Endothelial cell (in vitro differentiated cells): ENCODE data around the gene GBX1. TPM values are rescaled to one million over a fixed set of nuclear protein-coding genes. Genes with fewer than 3 reads are reported as not detected.

Source experiments
- DNase-seq: peaks from one replicate; pipeline ENCODE4 v3.0.0; 2021; ENCODE audit warnings: low spot score
- H3K27ac Mint-ChIP-seq: one replicate; pipeline ENCODE4 v1.8.0; 2021; ENCODE audit warnings: mixed read lengths, inconsistent platforms; ENCODE audit not compliant: unreplicated experiment
- H3K27me3 Mint-ChIP-seq: one replicate; pipeline ENCODE4 v1.8.0; 2021; ENCODE audit warnings: mild to moderate bottlenecking, moderate library complexity, mixed read lengths, inconsistent platforms; ENCODE audit not compliant: unreplicated experiment
- H3K36me3 Mint-ChIP-seq: one replicate; pipeline ENCODE4 v1.8.0; 2021; ENCODE audit warnings: mild to moderate bottlenecking, low read depth, mixed read lengths, inconsistent platforms; ENCODE audit not compliant: unreplicated experiment
- H3K4me1 Mint-ChIP-seq: one replicate; pipeline ENCODE4 v1.8.0; 2021; ENCODE audit warnings: mild to moderate bottlenecking, mixed read lengths, inconsistent platforms; ENCODE audit not compliant: unreplicated experiment
- H3K4me3 Mint-ChIP-seq: one replicate; pipeline ENCODE4 v1.8.0; 2021; ENCODE audit warnings: mild to moderate bottlenecking, mixed read lengths, inconsistent platforms; ENCODE audit not compliant: unreplicated experiment
- H3K9me3 Mint-ChIP-seq: one replicate; pipeline ENCODE4 v1.8.0; 2021; ENCODE audit warnings: mixed read lengths, inconsistent platforms; ENCODE audit not compliant: unreplicated experiment
- total RNA-seq: library from RNA; stranded (reverse); fragmentation: NEBNext Ultra II Directional; extraction: Animal tissue kit (Norgen Biotek cat#: 25700); gene quantifications from one replicate; pipeline ENCODE4 v1.2.1, GENCODE V29; 2021; ENCODE audit not compliant: unreplicated experiment
- TF ChIP-seq, protein P1 (sequence below): fragments of 200-600 bp; sonication (generic); IDR thresholded peaks from one replicate; pipeline ENCODE4 v1.5.0; 2021; ENCODE audit warnings: antibody characterized with exemption; ENCODE audit not compliant: unreplicated experiment

GBX1 gene
- total RNA-seq, 1 donor from 2014 or later = 13.8 TPM

DNA sequence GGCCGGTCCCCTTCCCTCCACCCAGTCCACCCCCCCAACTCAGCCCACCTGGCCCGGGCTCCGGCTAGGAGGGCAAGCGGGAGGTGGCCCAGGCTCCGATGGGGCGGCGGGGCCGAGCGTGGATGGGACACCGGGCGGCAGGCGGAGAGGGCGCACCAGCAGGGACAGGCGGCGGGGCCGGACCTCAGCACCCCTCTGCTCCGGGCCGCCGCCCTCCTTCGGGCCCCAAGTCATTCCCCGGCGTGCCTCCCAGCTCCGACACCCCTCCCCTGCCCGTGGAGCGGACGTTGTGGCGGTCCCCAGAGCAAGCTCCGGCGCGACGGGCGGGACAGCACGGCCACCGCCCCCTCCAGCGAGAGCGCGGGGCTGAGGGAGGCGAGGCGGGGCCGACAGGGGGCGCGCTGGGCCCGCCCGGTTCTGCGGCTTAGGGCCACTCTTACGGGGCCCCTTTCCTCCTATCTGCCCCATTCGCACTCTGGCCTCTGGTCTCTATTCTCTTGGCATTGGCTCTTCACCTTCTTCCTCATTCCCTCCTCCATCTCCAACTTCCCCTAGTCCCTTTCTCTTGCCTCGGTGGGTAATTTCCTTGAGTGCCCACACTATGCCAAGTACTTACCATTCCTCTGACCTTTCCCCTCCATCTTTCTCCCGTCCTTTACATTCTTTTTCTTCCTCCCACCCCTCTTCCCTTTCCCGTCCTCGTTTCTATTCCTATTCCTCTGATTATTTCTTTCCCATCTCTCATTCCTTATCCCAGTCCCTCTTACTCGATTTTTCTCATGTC lies 701 bp upstream of the GBX1 start:
- DNase-seq = peak; percentile 75
- Mint-ChIP-seq H3K27ac (peak overlapping the region; percentile 4), H3K9me3 (no peaks in the 10 kb centered on the region), H3K4me3 (peak overlapping the region; percentile 85), H3K4me1 (peaks cover 10% of the 10 kb centered on the region), H3K27me3 (peaks cover 13% of the 10 kb centered on the region), H3K36me3 (peaks cover 9% of the 10 kb centered on the region)
- TF ChIP-seq, protein P1, sequence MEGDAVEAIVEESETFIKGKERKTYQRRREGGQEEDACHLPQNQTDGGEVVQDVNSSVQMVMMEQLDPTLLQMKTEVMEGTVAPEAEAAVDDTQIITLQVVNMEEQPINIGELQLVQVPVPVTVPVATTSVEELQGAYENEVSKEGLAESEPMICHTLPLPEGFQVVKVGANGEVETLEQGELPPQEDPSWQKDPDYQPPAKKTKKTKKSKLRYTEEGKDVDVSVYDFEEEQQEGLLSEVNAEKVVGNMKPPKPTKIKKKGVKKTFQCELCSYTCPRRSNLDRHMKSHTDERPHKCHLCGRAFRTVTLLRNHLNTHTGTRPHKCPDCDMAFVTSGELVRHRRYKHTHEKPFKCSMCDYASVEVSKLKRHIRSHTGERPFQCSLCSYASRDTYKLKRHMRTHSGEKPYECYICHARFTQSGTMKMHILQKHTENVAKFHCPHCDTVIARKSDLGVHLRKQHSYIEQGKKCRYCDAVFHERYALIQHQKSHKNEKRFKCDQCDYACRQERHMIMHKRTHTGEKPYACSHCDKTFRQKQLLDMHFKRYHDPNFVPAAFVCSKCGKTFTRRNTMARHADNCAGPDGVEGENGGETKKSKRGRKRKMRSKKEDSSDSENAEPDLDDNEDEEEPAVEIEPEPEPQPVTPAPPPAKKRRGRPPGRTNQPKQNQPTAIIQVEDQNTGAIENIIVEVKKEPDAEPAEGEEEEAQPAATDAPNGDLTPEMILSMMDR = peak; percentile 77

DNA sequence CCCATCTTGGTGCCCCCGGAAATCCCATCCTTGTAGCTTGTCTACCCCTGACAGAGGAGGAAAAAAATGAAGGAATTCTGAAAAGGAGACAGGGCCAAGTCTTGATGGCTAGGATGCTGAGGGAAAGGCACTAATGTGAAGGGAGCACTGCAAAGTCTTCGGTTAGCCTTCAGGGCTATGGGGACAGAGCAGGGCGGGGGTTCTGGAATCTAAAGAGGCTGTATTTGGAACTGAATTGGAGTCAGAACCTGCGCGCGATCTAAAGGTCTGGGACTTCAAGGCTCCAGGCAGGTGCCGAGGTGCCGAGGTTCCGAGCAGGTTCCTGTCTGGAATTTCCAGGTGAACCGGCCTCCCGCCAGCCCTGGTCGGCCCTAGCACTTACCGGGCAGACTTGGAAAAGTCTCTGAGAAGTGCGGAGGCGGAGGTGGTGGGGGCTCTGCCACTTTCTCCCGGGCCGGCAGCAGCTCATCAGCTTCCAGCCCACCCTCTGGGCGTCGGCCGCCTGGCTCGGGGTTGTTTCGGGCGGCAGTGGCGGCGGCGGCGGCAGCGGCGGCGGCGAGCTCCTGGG lies 781 bp downstream of the GBX1 start:
- peak overlapping the region; percentile 92 for H3K4me3 Mint-ChIP-seq
- H3K27ac Mint-ChIP-seq = no peak overlapping the region
- peaks cover 10% of the 10 kb centered on the region for H3K4me1 Mint-ChIP-seq
- TF ChIP-seq, protein P1 = no peak
- no peak for DNase-seq
- H3K36me3 Mint-ChIP-seq = peaks cover 4% of the 10 kb centered on the region
- peaks cover 11% of the 10 kb centered on the region for H3K27me3 Mint-ChIP-seq
- no peaks in the 10 kb centered on the region for H3K9me3 Mint-ChIP-seq

DNA sequence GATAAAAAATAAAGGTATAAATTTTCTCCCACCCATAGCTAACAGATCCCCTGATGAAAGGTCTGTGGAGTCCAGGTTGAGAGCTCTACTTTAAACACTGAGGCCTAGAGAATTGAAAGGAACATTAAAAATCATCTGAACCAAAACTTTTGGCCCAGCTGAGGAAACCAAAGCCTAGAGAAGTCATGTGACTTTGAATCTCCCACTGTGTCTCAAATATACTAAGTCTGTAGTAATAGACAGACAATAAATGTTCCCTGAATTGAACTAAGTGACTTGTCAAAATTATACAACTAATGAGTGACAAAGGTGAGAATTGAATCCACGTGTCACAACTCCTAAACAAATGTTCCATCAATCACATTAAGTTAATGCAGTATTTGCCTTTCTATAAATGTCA lies 5.7 kb downstream of the GBX1 start:
- peaks cover 22% of the 10 kb centered on the region for H3K4me1 Mint-ChIP-seq

DNA sequence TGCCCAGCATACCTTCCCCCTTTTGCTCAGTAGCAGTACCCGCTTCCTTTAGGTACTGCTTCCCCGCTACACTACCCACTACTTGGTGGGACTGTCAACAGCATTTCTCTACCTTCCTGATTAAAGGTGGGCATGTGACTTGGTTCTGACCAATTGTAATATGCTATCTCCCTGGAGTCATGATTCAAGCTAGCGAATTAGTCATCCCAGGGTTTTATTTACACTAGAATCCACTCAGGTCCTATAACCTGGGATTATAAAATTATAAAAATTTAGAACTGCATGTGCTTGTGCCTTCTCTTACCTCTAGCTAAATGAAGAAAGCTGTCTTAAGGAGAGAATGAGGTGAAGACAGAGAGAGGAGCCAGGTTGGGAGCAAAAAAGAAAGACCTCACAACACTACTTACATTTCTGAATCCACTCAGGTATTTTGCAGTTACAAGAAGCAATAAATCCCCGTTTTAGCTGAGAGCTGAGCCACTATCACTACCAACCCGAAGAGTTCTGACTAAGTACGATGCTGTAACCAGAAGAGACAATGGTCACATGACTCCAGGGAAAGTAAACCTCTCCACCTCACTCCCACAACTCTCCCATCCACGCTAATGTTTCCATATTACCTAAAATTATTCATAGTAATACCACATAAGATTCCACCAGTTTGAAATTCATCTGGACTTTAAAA lies 9.7 kb downstream of the GBX1 start:
- Mint-ChIP-seq H3K27ac (peak overlapping the region; percentile 98), H3K27me3 (no peaks in the 10 kb centered on the region), H3K4me3 (peak overlapping the region; percentile 33), H3K4me1 (peaks cover 41% of the 10 kb centered on the region), H3K36me3 (no peaks in the 10 kb centered on the region), H3K9me3 (no peaks in the 10 kb centered on the region)
- DNase-seq = peak; percentile 36
- TF ChIP-seq, protein P1 = no peak

More for the DNA sequence above, 5.7 kb downstream of the GBX1 start:
- DNase-seq = no peak
- H3K27ac Mint-ChIP-seq = no peak overlapping the region
- H3K36me3 Mint-ChIP-seq = peaks cover 4% of the 10 kb centered on the region
- no peak overlapping the region for H3K4me3 Mint-ChIP-seq
- no peaks in the 10 kb centered on the region for H3K27me3 Mint-ChIP-seq
- H3K9me3 Mint-ChIP-seq = no peaks in the 10 kb centered on the region
- TF ChIP-seq, protein P1 = no peak
